HL-60 (cell line): ENCODE measurements around the gene VSX2.

Experiments
- DNase-seq, 2 experiments: peaks; one replicate each; pipeline ENCODE4 v3.0.0-alpha.2; 2010 to 2020; ENCODE audit warnings: low read depth in 1 of 2, low spot score in 1 of 2
- H3K27ac ChIP-seq: fragments of 250-450 bp; sonication (Bioruptor Pico); replicated peaks from 2 replicates; pipeline ENCODE4 v1.5.1; 2020; ENCODE audit warnings: mild to moderate bottlenecking, moderate library complexity
- H3K27me3 ChIP-seq: fragments of 250-450 bp; sonication (Bioruptor Pico); 2 replicates; pipeline ENCODE4 v1.5.1; 2021; ENCODE audit warnings: mild to moderate bottlenecking, moderate library complexity; ENCODE audit not compliant: insufficient read depth, poor library complexity, severe bottlenecking
- H3K4me3 ChIP-seq: replicated peaks from 2 replicates; pipeline ENCODE4 v1.5.1; 2011; ENCODE audit warnings: mild to moderate bottlenecking, control low read depth, low read length; ENCODE audit not compliant: insufficient read depth
- GABPA ChIP-seq: IDR thresholded peaks from 2 replicates; pipeline ENCODE4 v1.6.1; 2012; ENCODE audit warnings: low read depth
- POLR2AphosphoS5 ChIP-seq: IDR thresholded peaks from 2 replicates; pipeline ENCODE4 v1.6.1; 2012; ENCODE audit warnings: low read depth
- SPI1 ChIP-seq: IDR thresholded peaks from 2 replicates; pipeline ENCODE4 v1.6.1; 2012; ENCODE audit warnings: low read depth, mild to moderate bottlenecking, borderline replicate concordance
- TF ChIP-seq, protein P1 (sequence below): IDR thresholded peaks from one replicate; pipeline ENCODE4 v1.5.1; 2011; ENCODE audit warnings: low read length, control low read depth, inconsistent platforms; ENCODE audit not compliant: insufficient read depth
- TF ChIP-seq, protein P2 (sequence below): IDR thresholded peaks from 2 replicates; pipeline ENCODE4 v1.6.1; 2012; ENCODE audit warnings: low read depth; ENCODE audit not compliant: insufficient replicate concordance

Gene VSX2

DNA sequence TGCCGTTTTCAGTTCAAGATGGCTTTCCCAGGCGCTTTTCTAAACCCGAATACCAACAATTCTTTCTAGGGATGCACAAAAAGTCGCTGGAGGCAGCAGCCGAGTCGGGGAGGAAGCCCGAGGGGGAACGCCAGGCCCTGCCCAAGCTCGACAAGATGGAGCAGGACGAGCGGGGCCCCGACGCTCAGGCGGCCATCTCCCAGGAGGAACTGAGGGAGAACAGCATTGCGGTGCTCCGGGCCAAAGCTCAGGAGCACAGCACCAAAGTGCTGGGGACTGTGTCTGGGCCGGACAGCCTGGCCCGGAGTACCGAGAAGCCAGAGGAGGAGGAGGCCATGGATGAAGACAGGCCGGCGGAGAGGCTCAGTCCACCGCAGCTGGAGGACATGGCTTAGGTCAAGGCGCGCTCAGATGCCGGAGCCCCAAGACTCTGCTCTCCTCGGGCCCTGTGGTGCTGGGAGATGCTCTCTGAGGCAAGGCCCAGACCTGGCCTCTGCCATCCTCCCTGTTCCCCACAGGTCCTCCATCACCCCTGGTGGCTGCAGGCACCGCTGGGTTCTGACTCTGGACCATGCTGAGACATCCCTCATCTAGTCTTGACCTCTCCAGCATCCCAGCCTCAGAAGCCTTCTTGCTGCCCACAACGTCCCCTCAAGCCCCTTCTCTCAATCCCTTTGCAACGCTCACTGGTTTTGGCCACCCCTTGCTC is 21.4 kb downstream of the VSX2 start:
- Histone ChIP-seq H3K4me3 (no peak overlapping the region), H3K27ac (no peak overlapping the region), H3K27me3 (no peaks in the 10 kb centered on the region)
- no peak for TF ChIP-seq GABPA
- TF ChIP-seq, protein P1, sequence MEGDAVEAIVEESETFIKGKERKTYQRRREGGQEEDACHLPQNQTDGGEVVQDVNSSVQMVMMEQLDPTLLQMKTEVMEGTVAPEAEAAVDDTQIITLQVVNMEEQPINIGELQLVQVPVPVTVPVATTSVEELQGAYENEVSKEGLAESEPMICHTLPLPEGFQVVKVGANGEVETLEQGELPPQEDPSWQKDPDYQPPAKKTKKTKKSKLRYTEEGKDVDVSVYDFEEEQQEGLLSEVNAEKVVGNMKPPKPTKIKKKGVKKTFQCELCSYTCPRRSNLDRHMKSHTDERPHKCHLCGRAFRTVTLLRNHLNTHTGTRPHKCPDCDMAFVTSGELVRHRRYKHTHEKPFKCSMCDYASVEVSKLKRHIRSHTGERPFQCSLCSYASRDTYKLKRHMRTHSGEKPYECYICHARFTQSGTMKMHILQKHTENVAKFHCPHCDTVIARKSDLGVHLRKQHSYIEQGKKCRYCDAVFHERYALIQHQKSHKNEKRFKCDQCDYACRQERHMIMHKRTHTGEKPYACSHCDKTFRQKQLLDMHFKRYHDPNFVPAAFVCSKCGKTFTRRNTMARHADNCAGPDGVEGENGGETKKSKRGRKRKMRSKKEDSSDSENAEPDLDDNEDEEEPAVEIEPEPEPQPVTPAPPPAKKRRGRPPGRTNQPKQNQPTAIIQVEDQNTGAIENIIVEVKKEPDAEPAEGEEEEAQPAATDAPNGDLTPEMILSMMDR = no peak
- no peak for TF ChIP-seq POLR2AphosphoS5
- TF ChIP-seq SPI1 = no peak
- TF ChIP-seq, protein P2, sequence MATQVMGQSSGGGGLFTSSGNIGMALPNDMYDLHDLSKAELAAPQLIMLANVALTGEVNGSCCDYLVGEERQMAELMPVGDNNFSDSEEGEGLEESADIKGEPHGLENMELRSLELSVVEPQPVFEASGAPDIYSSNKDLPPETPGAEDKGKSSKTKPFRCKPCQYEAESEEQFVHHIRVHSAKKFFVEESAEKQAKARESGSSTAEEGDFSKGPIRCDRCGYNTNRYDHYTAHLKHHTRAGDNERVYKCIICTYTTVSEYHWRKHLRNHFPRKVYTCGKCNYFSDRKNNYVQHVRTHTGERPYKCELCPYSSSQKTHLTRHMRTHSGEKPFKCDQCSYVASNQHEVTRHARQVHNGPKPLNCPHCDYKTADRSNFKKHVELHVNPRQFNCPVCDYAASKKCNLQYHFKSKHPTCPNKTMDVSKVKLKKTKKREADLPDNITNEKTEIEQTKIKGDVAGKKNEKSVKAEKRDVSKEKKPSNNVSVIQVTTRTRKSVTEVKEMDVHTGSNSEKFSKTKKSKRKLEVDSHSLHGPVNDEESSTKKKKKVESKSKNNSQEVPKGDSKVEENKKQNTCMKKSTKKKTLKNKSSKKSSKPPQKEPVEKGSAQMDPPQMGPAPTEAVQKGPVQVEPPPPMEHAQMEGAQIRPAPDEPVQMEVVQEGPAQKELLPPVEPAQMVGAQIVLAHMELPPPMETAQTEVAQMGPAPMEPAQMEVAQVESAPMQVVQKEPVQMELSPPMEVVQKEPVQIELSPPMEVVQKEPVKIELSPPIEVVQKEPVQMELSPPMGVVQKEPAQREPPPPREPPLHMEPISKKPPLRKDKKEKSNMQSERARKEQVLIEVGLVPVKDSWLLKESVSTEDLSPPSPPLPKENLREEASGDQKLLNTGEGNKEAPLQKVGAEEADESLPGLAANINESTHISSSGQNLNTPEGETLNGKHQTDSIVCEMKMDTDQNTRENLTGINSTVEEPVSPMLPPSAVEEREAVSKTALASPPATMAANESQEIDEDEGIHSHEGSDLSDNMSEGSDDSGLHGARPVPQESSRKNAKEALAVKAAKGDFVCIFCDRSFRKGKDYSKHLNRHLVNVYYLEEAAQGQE = no peak
- DNase-seq = no peak

DNA sequence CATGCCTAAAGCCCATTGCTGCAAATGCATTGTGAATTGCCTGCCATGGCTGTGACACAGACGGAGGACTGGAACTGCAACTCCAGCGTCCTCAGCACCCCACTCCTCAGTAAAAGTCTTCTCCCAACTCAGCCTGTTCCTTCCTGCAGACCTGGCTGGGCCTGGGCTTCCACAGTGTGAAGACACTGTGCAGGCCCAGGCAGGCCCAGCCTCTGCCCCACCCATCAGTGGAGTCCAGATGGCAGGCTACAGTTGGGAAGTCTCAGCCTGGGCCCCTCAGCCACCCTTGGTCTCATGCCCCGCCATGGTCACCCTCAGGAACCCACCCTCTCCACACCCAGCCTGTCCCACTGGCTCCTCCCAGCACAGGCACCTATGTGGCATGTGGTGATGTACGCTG is 22.0 kb downstream of the VSX2 start:
- no peak overlapping the region for H3K4me3 ChIP-seq
- TF ChIP-seq, protein P2 = no peak
- TF ChIP-seq, protein P1 = no peak
- no peak for TF ChIP-seq POLR2AphosphoS5
- TF ChIP-seq SPI1 = no peak
- no peak for TF ChIP-seq GABPA
- H3K27me3 ChIP-seq = no peaks in the 10 kb centered on the region
- H3K27ac ChIP-seq = no peak overlapping the region
- DNase-seq = no peak

DNA sequence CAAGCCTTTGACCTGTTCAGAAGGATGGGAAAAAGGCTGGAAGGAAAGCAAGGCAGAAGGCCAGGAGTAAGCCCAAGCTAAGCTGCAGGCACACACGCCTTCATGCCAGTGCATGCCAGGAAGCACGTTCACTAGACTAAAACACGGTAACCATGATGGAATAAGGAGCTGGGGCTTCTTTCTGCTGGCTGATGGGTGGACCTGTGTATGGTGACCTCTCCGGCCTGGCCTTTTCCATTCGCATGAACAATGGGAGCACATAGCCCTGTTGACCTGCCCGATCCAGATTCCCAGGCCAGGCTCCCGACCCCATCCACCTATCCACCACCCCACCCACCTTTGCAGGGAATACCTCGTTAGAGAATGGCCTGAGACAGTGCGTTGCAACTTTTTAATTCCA is 22.8 kb downstream of the VSX2 start:
- Histone ChIP-seq H3K27ac (no peak overlapping the region), H3K4me3 (no peak overlapping the region), H3K27me3 (no peaks in the 10 kb centered on the region)
- DNase-seq = no peak
- no peak for TF ChIP-seq POLR2AphosphoS5
- TF ChIP-seq GABPA = no peak
- TF ChIP-seq, protein P1 = no peak
- TF ChIP-seq, protein P2 = no peak
- TF ChIP-seq SPI1 = no peak
